ENCODE results near the gene CRB2.

CRB2 gene

DNA sequence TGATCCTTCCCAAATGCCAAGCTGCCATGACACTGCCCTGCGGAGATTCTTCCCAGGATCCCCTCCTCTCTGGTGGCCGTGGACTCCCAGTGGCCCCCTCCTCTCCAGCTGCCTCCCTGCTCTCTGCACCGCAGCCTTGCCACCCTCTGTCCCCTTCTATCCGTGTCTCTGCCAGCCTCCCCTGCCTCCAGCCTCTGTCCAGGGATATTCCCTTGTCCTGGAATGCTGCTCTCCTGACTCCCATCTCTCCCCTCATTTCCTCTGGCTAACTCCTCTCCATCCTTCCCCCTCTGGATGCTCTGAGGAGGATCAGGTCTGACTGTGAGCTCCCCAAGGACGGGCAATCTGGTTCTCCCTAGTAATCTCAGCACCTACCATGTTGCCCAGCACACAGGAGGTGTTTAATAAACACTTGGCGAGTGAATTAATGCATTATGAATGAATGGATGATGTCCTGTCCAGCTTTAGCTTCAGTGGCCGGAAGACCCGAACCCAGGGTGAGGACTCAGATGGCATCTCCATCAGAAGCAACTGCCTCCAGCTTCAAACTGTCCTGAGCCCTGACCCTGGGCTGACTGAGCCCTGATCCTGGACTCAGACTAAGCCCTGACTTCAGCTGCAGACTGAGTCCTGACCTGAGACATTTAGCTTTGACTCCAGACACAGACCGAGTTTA lies 7.5 kb upstream of the CRB2 start:
- ATAC-seq, result no peak

DNA sequence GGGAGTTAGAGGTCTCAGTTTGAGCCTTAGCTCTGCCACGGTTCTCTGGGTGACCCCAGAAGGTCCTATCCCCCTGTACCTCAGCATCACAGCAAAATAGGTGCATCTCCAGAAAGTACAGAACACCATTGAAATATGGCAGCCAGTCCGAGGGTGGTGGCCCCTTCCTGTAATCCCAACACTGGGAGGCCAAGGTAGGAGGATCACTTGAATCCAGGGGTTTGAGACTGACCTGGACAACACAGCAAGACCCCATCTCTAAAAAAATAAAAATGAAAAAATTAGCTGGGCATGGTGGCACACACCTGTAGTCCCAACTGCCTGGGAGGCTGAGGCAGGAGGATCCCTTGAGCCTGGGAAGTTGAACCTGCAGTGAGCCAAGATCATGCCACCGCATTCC lies 7.0 kb upstream of the CRB2 start:
- no peak for ATAC-seq

DNA sequence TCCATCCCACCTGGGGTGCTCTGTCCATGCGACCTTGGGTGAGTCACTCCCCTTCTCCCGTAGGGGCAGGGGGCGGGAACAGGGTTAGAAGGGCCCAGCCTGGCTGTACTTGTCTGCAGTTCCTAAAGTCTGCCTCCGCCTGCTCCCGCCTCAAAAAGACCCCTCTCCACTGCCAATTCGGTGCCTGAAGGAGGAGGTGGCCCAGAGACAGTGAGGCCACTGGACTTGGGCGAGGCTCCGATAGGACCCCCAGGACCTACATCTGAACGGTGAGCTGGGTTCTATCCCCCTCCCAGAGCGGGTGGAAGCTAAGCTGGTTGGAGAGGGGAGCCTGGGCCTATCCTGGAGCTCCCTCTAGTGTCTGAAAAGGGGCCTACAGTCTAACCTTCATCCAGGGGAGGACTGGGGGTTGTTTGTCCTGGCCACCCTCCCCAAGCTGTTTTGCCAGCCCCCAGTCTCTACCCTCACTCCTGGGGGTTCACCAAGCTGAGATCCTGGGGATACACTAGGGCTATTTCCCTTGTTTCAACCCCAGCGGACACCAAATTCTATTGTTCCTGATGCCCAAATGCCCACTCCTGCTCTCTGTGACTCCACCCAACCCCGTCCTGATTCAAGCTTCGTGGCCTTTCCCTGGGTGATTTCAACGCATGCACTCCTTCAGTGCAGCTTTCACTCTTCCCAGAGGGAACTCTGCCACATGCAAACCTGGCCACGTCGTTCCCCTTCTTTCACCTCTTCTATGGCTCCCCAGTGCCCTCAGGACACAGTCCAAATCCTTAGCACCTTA lies 6.1 kb upstream of the CRB2 start:
- peak; percentile 74 to 79 for ATAC-seq

- ATAC-seq, result no peak
Measured at GRCh38 chr9:123350590-123351310, 5.2 kb upstream of the CRB2 start.

DNA sequence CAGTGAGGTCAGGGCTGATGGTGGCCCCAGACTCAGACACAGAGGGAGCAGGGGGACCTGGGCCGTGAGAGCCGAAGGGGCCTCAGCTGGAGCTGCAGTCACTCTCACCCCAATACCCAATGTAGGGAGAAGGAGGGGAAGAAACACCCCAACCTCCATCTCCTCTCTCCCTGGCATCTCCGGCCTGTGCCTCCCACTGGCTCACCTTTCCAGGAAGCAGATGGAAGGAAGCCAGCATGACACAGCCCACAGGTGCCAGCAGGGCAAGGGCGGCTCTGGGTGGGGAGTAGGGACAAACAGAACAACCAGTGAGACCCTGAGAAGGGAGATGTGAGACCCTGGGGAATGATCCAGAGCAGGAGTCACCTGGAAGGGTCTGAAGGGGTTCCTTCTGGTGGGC lies 3.0 kb upstream of the CRB2 start:
- no peak for ATAC-seq

DNA sequence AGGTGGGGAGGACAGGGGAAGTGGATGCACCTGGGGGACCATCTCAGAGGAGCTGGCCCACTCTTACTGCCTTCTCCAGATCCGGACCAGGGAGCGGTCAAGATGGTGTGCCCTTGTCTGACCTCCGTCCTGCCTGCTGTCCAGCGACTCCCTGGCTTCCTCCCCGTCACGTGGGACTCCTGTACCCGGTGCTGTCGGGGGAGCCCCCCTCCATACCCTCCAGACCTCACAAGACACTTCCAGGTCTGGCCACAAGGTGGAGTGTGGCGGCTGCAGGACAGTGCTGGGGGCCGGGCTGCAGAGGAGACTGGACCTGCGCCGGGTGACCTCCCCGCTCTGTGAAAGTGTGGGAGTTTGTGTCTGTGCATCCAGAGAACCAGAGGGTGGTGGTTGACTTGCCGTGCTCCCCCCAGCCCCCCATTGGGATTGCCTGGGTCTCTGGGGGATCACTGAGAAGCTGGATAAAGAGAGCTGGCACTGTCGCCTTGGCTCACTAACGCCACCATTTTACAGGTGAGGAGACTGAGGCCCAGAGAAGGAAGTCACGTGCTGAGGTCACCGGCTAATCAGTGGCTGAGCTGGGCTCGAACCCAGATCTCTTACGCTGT lies 1.9 kb upstream of the CRB2 start:
- ATAC-seq, result peak; percentile 62 to 73

DNA sequence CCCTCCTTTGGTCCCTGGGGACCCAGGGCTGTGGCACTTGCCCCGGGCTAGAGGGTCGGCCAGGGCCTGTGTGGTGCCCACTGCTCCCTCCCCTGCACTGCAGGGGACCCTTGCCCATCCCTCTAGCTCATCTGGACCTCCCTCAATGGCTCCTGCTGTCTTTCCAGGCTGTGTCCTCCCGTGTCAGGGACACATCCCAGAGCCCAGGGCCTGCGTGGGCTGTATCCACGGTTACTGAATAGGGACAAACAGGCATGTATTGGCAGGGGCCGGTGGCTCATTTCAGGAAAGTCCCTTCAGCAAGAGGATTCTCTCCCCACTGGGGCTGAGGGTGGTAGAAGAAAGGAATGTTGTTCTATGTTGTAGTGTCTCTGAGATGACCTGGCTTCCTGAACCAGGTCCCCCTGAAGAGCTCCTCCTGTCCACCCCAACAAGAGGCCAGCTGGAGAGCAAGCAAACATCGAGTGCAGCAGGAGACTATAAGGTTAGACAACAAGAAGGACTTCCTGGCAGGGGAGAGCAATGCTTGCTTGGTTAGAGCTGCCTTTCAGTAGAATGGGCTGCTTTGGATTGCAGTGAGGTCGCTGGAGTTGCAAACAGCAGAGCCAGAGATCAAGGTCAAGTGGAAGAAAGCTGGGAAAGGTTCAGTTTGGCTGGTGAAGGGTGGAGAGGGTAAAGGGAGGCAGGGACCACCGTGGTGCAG lies 1.0 kb upstream of the CRB2 start:
- no peak for ATAC-seq

DNA sequence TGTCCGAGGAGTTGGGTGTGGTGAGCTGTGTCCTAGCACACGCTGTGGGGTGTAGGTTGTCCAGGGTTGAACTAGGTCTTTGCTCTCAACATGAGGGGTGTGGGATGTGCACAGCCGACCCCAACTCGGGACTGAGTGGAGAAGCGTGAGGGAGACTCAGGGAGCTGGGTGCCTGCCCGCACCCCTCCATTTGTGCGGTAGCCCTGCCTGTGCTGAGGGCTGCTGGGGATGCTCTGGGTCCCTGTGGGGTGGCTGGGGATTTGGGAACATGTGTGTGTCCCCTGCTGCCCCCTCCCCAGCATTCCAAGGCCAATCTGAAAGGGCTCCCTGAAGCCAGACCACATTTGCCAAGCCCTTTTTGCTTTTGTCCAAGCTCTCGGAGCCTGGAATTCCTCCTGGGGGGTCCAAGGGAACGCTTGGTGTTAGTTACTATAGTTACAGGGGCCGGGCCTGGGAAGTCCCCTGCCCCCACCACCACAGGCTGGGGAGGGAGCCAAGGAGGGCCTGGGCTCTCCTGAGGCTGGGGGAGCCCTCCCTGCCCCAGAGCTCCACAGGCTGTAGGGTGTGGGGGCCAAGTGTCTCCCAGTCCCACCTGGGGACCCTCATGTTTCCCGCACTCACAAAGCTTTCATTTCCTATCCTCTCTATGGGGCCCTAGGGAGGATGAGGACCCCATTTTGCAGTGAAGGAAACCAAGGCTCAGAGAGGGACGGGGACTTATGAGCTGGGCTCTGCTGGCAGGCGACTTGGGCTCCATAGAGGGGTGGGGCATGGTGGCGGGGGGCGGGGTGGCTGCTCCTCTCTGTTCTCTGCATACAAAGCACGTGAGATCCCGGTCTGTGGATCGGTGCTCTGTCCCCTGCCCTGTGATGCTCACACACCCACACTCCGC lies 1.1 kb downstream of the CRB2 start:
- no peak for ATAC-seq

GRCh38 chr9:123357743-123358059 lies 1.7 kb downstream of the CRB2 start:
- ATAC-seq, result no peak

DNA sequence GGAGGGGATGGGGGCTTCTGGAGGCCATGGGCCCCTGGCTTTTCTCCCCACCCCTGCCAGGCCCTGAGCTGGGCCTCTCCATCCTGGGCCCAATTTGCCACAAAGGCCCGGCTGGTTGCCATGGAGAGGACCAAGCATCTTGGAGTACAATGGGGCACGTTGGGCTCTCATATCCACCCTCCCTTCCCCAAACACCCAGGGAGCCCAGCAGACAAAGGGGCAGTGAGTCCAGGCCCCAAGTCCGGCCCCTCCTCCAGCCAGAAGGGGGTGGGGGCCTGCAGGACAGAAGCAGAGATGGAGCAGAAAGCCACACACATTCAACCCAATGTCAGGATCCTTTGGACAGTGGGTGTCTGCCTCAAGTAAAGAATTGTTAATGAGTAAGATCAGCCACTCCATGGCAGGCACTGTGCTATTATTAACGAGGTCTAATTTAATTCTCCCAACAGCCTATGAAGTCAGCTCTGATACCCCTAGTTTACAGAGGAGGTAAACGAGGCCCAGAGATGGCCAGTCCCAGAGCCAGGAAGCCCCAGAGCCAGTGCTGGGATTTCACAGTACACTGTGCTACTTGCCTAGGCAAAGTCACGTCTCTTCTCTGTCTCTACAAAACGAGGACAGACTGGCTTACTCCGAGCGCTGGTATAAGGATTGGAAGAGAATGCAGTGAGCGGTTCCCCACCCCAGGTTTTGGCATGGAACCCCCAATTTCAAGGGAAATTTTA lies 2.3 kb downstream of the CRB2 start:
- no peak for ATAC-seq

GRCh38 chr9:123359106-123359505 lies 3.1 kb downstream of the CRB2 start:
- no peak for ATAC-seq

- ATAC-seq, result no peak
Measured at GRCh38 chr9:123359546-123359945, 3.5 kb downstream of the CRB2 start.

DNA sequence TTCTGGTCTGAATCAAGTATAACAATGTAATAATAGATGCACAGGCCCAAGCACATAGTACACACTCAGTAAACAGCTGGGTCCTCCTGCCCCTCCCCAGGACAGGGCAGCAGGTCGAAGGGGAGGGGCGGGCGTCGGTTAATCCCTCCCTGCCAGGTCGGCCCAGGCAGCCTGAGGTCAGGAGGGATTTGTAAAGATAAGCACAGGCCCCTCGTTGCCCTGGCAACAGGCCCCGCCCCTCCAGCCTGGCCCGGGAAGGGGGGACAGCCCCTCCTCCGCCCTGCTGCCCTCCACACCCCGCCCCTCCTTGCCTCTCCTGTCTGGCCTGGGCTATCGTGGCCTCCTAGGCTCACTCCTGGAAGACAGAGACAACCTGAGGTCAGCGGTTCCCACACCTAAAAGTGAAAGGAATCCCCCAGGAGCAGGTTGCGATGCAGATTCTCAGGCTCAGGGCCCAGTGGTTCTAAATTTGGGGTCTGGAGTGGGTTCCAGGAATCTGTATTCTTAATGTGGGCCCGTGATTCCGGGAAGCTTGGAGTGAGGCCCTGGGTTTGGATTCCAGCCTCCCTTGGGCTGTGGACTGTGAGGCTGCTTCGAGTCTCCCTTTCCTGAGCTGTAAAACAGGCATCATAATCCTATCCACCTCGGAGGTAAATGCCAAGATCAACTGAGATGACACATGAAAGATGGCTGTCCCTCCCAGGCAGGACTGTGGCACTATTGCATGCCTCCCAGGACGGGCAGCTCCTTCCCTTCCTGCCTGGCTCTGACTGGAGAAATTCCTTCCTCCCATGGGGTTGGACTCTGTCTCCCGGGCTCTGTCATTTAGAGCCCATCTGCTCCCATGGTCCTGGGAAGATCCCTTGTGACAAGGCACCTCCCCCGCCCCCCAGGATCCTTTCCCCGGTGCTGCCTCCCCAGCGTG lies 4.4 kb downstream of the CRB2 start:
- no peak for ATAC-seq

- ATAC-seq, result no peak
Measured at GRCh38 chr9:123361086-123361730, 5.2 kb downstream of the CRB2 start.

- no peak for ATAC-seq
Measured at GRCh38 chr9:123361731-123362510, 5.9 kb downstream of the CRB2 start.

- ATAC-seq, result no peak
Measured at GRCh38 chr9:123362856-123363255, 6.9 kb downstream of the CRB2 start.

GRCh38 chr9:123364241-123364824 lies 8.3 kb downstream of the CRB2 start:
- no peak for ATAC-seq

DNA sequence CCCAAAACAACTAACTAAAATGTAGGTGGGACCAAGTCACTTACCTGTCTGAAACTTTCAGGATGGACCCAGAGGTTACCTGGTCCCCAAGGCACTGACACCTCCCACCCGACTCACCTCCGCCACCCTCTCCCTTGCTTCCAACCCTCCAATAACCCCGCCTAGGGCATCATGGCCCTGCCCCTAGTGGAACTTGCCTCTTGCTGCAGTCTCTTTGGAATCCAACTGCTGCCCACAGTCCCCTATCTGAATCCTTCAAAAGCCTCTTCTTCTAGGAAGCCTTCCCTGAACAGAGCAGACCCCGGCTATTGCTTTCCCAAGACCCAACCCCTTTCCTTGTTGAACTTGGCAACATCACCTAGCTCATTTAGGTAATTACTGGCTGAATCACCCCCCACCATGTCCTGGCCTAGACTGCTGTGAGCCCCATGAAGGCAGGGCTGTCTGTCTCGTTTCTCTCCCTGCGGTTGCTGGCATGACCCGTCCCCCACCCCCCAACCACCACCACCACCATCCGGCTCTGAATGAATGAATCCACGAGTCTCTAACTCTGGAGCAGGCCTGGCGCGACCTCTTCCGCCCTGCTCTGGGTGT lies 9.4 kb downstream of the CRB2 start:
- ATAC-seq, result no peak
